Activated CD8-positive, alpha-beta memory T cell treated with anti-CD3 and anti-CD28 coated beads for 4 hours (primary cell): ENCODE measurements around the gene CNGA4.
"Not testable (repeated sequence)": the region's sequence is repeated elsewhere in the genome, so short reads cannot be mapped to it uniquely, and the experiment has no call there.

ENCODE experiments used
- DNase-seq, 2 donors: peaks; one replicate each; pipeline ENCODE4 v3.0.0-alpha.2; 2020; ENCODE audit warnings: low read depth in 2 of 2

CNGA4 gene

GRCh38 chr11:6268820-6269219 lies 29.9 kb downstream of the CNGA4 start:
- no peak for DNase-seq

- DNase-seq: no peak
Measured at GRCh38 chr11:6269994-6270393, 31.1 kb downstream of the CNGA4 start.

GRCh38 chr11:6270584-6271246 lies 31.8 kb downstream of the CNGA4 start:
- DNase-seq: no peak

GRCh38 chr11:6271598-6271997 lies 32.7 kb downstream of the CNGA4 start:
- DNase-seq: no peak

GRCh38 chr11:6273188-6273587 lies 34.3 kb downstream of the CNGA4 start:
- no peak for DNase-seq

- not testable (repeated sequence) for DNase-seq
Measured at GRCh38 chr11:6280809-6281208, 41.9 kb downstream of the CNGA4 start.

- no peak for DNase-seq
Measured at GRCh38 chr11:6283453-6284023, 44.6 kb downstream of the CNGA4 start.

GRCh38 chr11:6284250-6284649 lies 45.4 kb downstream of the CNGA4 start:
- DNase-seq: no peak

GRCh38 chr11:6285019-6285418 lies 46.1 kb downstream of the CNGA4 start:
- DNase-seq: no peak
